HL-60 (cell line): ENCODE measurements around the gene SPART.

Experiments
- DNase-seq, 2 experiments: peaks; one replicate each; pipeline ENCODE4 v3.0.0-alpha.2; 2010 to 2020; ENCODE audit warnings: low read depth in 1 of 2, low spot score in 1 of 2
- H3K27ac ChIP-seq: fragments of 250-450 bp; sonication (Bioruptor Pico); replicated peaks from 2 replicates; pipeline ENCODE4 v1.5.1; 2020; ENCODE audit warnings: mild to moderate bottlenecking, moderate library complexity
- H3K27me3 ChIP-seq: fragments of 250-450 bp; sonication (Bioruptor Pico); 2 replicates; pipeline ENCODE4 v1.5.1; 2021; ENCODE audit warnings: mild to moderate bottlenecking, moderate library complexity; ENCODE audit not compliant: insufficient read depth, poor library complexity, severe bottlenecking
- H3K4me3 ChIP-seq: replicated peaks from 2 replicates; pipeline ENCODE4 v1.5.1; 2011; ENCODE audit warnings: mild to moderate bottlenecking, control low read depth, low read length; ENCODE audit not compliant: insufficient read depth
- GABPA ChIP-seq: IDR thresholded peaks from 2 replicates; pipeline ENCODE4 v1.6.1; 2012; ENCODE audit warnings: low read depth
- POLR2AphosphoS5 ChIP-seq: IDR thresholded peaks from 2 replicates; pipeline ENCODE4 v1.6.1; 2012; ENCODE audit warnings: low read depth
- REST ChIP-seq: IDR thresholded peaks from 2 replicates; pipeline ENCODE4 v1.6.1; 2012; ENCODE audit warnings: low read depth; ENCODE audit not compliant: insufficient replicate concordance
- SPI1 ChIP-seq: IDR thresholded peaks from 2 replicates; pipeline ENCODE4 v1.6.1; 2012; ENCODE audit warnings: low read depth, mild to moderate bottlenecking, borderline replicate concordance
- TF ChIP-seq, protein P1 (sequence below): IDR thresholded peaks from one replicate; pipeline ENCODE4 v1.5.1; 2011; ENCODE audit warnings: low read length, control low read depth, inconsistent platforms; ENCODE audit not compliant: insufficient read depth

Gene SPART

DNA sequence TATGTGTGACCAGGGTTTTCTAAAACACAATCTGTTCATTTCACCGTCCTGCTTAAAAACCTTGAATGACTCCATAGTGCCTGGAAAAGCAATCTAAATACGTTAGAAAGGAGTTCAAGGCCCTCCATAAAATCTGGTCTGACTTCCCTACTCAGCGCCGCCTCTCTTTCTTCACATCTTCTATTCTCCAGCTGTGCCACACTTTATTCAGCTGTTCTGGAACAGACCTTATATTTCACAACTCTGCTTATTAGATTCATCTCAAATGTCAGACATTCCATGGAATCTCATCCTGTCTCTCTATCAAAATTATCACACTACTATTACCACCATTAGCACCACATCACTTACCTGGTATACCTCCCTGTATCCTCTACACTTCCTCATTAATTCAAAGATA is 19.8 kb upstream of the SPART start:
- DNase-seq, result no peak
- H3K27ac ChIP-seq, result no peak overlapping the region
- TF ChIP-seq, protein P1, sequence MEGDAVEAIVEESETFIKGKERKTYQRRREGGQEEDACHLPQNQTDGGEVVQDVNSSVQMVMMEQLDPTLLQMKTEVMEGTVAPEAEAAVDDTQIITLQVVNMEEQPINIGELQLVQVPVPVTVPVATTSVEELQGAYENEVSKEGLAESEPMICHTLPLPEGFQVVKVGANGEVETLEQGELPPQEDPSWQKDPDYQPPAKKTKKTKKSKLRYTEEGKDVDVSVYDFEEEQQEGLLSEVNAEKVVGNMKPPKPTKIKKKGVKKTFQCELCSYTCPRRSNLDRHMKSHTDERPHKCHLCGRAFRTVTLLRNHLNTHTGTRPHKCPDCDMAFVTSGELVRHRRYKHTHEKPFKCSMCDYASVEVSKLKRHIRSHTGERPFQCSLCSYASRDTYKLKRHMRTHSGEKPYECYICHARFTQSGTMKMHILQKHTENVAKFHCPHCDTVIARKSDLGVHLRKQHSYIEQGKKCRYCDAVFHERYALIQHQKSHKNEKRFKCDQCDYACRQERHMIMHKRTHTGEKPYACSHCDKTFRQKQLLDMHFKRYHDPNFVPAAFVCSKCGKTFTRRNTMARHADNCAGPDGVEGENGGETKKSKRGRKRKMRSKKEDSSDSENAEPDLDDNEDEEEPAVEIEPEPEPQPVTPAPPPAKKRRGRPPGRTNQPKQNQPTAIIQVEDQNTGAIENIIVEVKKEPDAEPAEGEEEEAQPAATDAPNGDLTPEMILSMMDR, result no peak
- TF ChIP-seq POLR2AphosphoS5 (no peak), REST (no peak), SPI1 (no peak), GABPA (no peak)
- no peak overlapping the region for H3K4me3 ChIP-seq
- no peaks in the 10 kb centered on the region for H3K27me3 ChIP-seq

GRCh38 chr13:36363366-36363863 is 17.2 kb upstream of the SPART start:
- no peak overlapping the region for H3K4me3 ChIP-seq
- H3K27ac ChIP-seq, result no peak overlapping the region
- DNase-seq, result no peak
- TF ChIP-seq GABPA (no peak), SPI1 (no peak), POLR2AphosphoS5 (no peak), REST (no peak)
- TF ChIP-seq, protein P1, result no peak
- H3K27me3 ChIP-seq, result no peaks in the 10 kb centered on the region

GRCh38 chr13:36362914-36363313 is 16.7 kb upstream of the SPART start:
- no peak for TF ChIP-seq SPI1
- TF ChIP-seq REST, result no peak
- no peak for TF ChIP-seq GABPA
- TF ChIP-seq, protein P1, result no peak
- no peak overlapping the region for H3K4me3 ChIP-seq
- no peak for DNase-seq

More at GRCh38 chr13:36362914-36363313, 16.7 kb upstream of the SPART start:
- H3K27me3 ChIP-seq, result no peaks in the 10 kb centered on the region
- no peak overlapping the region for H3K27ac ChIP-seq
